K562 (cell line): ENCODE measurements around the gene HNRNPA3. TPM values are rescaled to one million over a fixed set of nuclear protein-coding genes. Genes with fewer than 3 reads are reported as not detected.

Experiments
- CBX2 ChIP-seq: fragments of 200-600 bp; sonication (generic); IDR thresholded peaks from one replicate; pipeline ENCODE4 v1.6.1; 2012; ENCODE audit warnings: mild to moderate bottlenecking, low read length, inconsistent platforms; ENCODE audit not compliant: insufficient read depth, poor library complexity, severe bottlenecking
- CBX3 ChIP-seq, 2 experiments: IDR thresholded peaks; 1 replicate in 1 of 2; 2 replicates in 1 of 2; pipeline ENCODE4 v1.6.1; 2012; ENCODE audit warnings: inconsistent platforms in 2 of 2, low read length in 2 of 2, borderline replicate concordance in 1 of 2, control low read depth in 1 of 2
- L3MBTL2 ChIP-seq: fragments of 450-650 bp; IDR thresholded peaks from 2 replicates; pipeline ENCODE4 v1.6.1; 2016; ENCODE audit warnings: mild to moderate bottlenecking, moderate library complexity
- SMARCA4 ChIP-seq: fragments of 450-650 bp; IDR thresholded peaks from 2 replicates; pipeline ENCODE4 v1.6.1; 2016
- TEAD2 ChIP-seq: fragments of 450-650 bp; IDR thresholded peaks from 2 replicates; pipeline ENCODE4 v1.6.1; 2016; ENCODE audit warnings: missing genetic modification characterization, control low read depth, missing compliant biosample characterization
- TFAM ChIP-seq: fragments of 250-450 bp; sonication (Bioruptor Pico); conservative IDR thresholded peaks from 2 replicates; pipeline ENCODE4 v1.5.0; 2021; ENCODE audit warnings: mild to moderate bottlenecking, moderate library complexity
- THRB ChIP-seq: fragments of 450-650 bp; formaldehyde crosslinking; conservative IDR thresholded peaks from 2 replicates; pipeline ENCODE4 v1.4.0; 2022; ENCODE audit warnings: mild to moderate bottlenecking, missing genetic modification characterization
- polyA plus RNA-seq, 8 experiments: library from polyadenylated mRNA; depleted of rRNA in 4 of 8; stranded (reverse) in 5 of 8; unstranded in 3 of 8; fragments of >200 nt; fragmentation: Nextera tagmentation in 2 of 8; fragmentation: Illumina TruSeq in 1 of 8; extraction: Ambion mirVana in 2 of 8; extraction: Trizol in 1 of 8; gene quantifications; 2 replicates each; pipeline versions ENCODE4 v1.2.1 to v1.2.3, GENCODE V29; 2011 to 2014; ENCODE audit warnings: inconsistent platforms in 1 of 8, missing spikeins in 1 of 8
- total RNA-seq, 7 experiments: library from RNA; depleted of rRNA in 6 of 7; stranded (reverse); fragments of >200 nt in 6 of 7; fragmentation: Illumina TruSeq in 2 of 7; extraction: Trizol in 2 of 7; gene quantifications; 2 replicates each; pipeline versions ENCODE4 v1.2.1 to v1.2.3, GENCODE V29; 2011 to 2021; ENCODE audit warnings: low replicate concordance in 1 of 7
- TF ChIP-seq, protein P1 (sequence below), 2 experiments: fragments of 450-650 bp; IDR thresholded peaks; 2 replicates each; pipeline ENCODE4 v1.6.1; 2016; ENCODE audit warnings: mild to moderate bottlenecking in 2 of 2, borderline replicate concordance in 1 of 2, low read depth in 1 of 2, moderate library complexity in 1 of 2

HNRNPA3 gene
- total and polyA plus RNA-seq, 9 of the 15 experiments (the other 6 are each of a cell fraction or from before 2014, with no cell fraction given): 72.8 to 428 (median 192) TPM

- TF ChIP-seq, protein P1, sequence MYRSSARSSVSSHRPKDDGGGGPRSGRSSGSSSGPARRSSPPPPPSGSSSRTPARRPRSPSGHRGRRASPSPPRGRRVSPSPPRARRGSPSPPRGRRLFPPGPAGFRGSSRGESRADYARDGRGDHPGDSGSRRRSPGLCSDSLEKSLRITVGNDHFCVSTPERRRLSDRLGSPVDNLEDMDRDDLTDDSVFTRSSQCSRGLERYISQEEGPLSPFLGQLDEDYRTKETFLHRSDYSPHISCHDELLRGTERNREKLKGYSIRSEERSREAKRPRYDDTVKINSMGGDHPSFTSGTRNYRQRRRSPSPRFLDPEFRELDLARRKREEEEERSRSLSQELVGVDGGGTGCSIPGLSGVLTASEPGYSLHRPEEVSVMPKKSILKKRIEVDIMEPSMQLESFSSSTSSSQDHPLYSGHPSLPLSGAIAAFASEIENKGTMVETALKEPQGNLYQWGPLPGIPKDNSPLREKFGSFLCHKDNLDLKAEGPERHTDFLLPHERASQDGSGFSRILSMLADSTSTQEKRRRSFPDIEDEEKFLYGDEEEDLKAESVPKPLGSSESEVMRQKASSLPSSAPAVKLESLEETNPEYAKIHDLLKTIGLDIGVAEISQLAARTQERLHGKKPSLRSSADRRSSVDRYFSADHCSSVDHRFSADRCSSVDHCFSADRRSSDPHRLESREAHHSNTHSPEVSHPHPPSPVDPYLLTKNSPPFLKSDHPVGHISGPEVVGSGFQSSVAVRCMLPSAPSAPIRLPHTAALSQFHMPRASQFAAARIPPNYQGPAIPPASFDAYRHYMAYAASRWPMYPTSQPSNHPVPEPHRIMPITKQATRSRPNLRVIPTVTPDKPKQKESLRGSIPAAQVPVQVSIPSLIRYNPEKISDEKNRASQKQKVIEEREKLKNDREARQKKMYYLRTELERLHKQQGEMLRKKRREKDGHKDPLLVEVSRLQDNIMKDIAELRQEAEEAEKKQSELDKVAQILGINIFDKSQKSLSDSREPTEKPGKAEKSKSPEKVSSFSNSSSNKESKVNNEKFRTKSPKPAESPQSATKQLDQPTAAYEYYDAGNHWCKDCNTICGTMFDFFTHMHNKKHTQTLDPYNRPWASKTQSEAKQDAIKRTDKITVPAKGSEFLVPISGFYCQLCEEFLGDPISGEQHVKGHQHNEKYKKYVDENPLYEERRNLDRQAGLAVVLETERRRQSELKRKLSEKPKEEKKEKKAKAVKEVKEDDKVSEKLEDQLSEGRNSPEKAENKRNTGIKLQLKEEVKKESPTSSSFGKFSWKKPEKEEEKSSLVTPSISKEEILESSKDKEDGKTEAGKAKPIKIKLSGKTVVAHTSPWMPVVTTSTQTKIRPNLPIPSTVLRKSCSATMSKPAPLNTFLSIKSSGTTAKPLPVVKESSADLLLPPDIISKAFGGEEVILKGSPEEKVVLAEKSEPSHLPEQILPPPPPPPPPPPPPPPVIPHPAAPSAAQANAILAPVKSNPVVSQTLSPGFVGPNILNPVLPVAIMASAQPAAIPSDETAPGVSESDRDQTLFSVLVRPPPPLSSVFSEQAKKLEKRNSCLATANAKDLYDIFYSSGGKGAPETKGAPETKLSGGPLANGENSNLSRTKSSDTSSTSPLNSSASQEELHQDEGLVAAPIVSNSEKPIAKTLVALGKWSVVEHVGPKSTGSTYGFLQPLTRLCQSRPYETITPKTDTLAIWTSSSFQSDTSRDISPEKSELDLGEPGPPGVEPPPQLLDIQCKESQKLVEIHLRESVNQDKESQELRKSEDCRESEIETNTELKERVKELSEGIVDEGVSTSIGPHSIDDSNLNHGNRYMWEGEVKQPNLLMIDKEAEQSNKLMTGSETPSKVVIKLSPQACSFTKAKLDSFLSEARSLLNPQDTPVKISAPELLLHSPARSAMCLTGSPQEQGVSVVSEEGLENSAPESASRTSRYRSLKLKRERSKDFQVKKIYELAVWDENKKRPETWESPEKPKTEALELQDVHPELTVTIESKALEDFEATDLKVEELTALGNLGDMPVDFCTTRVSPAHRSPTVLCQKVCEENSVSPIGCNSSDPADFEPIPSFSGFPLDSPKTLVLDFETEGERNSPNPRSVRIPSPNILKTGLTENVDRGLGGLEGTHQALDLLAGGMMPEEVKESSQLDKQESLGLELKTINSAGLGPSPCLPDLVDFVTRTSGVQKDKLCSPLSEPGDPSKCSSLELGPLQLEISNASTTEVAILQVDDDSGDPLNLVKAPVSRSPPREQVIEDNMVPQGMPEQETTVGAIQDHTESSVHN (IDR thresholded peaks at IDR 0.05; ENCODE audit: borderline replicate concordance in 1 of 2, low read depth in 1 of 2): 0 out of 4 replicates have a peak, but pooled peaks of 1 of the 2 experiments have one; percentile 10
- TF ChIP-seq TFAM (no peak), THRB (CRISPR knock-in tag) (peak; percentile 54; the same call in 1 of the 2 replicates), CBX3 (IDR thresholded peaks at IDR 0.05; ENCODE audit: borderline replicate concordance in 1 of 2, low read length in 2 of 2) (no peak), L3MBTL2 (no peak), TEAD2 (no peak), CBX2 (no peak), SMARCA4 (no peak)
These were observed 47.5 kb upstream of the HNRNPA3 start (continued) for GRCh38 chr2:177165061-177165583.
